H1 (cell line): ENCODE data around the gene CARD11. TPM values are rescaled to one million over a fixed set of nuclear protein-coding genes. Genes with fewer than 3 reads are reported as not detected.

Source experiments
- CTCF ChIA-PET: fragments of 300-600 bp; sonication (Branson Sonifier 250); formaldehyde crosslinking; loops from one replicate; lab custom pipeline; 2021; ENCODE audit not compliant: partially characterized antibody; lab: Charles Lee
- POLR2A ChIA-PET: fragments of 300-600 bp; sonication (Branson Sonifier 250); formaldehyde crosslinking; loops from one replicate; lab custom pipeline; 2021; ENCODE audit warnings: inconsistent platforms; ENCODE audit not compliant: partially characterized antibody; lab: Charles Lee
- DNase-seq, 2 experiments: peaks; one replicate each; pipeline versions ENCODE4 v3.0.0 to v3.0.0-alpha.2; 2010 to 2022; ENCODE audit warnings: low spot score in 2 of 2, low read depth in 1 of 2, mixed read lengths in 1 of 2
- FAIRE-seq: peaks from 2 replicates; lab custom pipeline; 2011; peaks lifted over from hg19 to GRCh38; lab: Jason Lieb, UNC
- H2AFZ ChIP-seq: 2 replicates; pipeline ENCODE4 v1.8.1; 2012; ENCODE audit warnings: low read length, inconsistent platforms
- H2AK5ac ChIP-seq: 2 replicates; pipeline ENCODE4 v1.6.1; 2013; ENCODE audit warnings: low read depth, low read length
- H2BK120ac ChIP-seq: replicated peaks from 2 replicates; pipeline ENCODE3; 2013; ENCODE audit warnings: low read depth, low read length, inconsistent platforms
- H2BK12ac ChIP-seq: 2 replicates; pipeline ENCODE4 v1.6.1; 2013; ENCODE audit warnings: low read depth, low read length
- H2BK15ac ChIP-seq: 2 replicates; pipeline ENCODE4 v1.6.1; 2013; ENCODE audit warnings: low read length
- H2BK20ac ChIP-seq: 2 replicates; pipeline ENCODE4 v1.6.1; 2013; ENCODE audit warnings: low read length
- H2BK5ac ChIP-seq: 2 replicates; pipeline ENCODE4 v1.6.1; 2013; ENCODE audit warnings: low read depth, low read length
- H3K14ac ChIP-seq: 2 replicates; pipeline ENCODE4 v1.6.1; 2013; ENCODE audit warnings: inconsistent platforms; ENCODE audit not compliant: insufficient read length
- H3K18ac ChIP-seq: 2 replicates; pipeline ENCODE4 v1.6.1; 2013; ENCODE audit warnings: low read length; ENCODE audit errors: extremely low read depth
- H3K23ac ChIP-seq: 2 replicates; pipeline ENCODE4 v1.6.1; 2013; ENCODE audit warnings: inconsistent platforms; ENCODE audit not compliant: insufficient read length
- H3K23me2 ChIP-seq: 2 replicates; pipeline ENCODE4 v1.6.1; 2013; ENCODE audit warnings: low read depth, low read length
- H3K27ac ChIP-seq: 2 replicates; pipeline ENCODE4 v1.6.1; 2011; ENCODE audit warnings: low read depth, low read length, inconsistent platforms
- H3K27me3 ChIP-seq, 4 experiments: replicated peaks in 1 of 4; 1 replicate in 1 of 4; 2 replicates in 3 of 4; pipeline versions ENCODE4 v1.6.1 to v1.8.1; 2011 to 2013; ENCODE audit warnings: low read length in 3 of 4, mild to moderate bottlenecking in 3 of 4, inconsistent platforms in 2 of 4, mixed read lengths in 2 of 4, moderate library complexity in 1 of 4; ENCODE audit not compliant: control insufficient read depth in 3 of 4, insufficient read depth in 3 of 4; ENCODE audit errors: extremely low read depth in 1 of 4
- H3K36me3 ChIP-seq, 4 experiments: 2 replicates each; pipeline versions ENCODE4 v1.6.1 to v1.8.1; 2011 to 2013; ENCODE audit warnings: mild to moderate bottlenecking in 4 of 4, low read length in 3 of 4, moderate library complexity in 2 of 4, control low read depth in 1 of 4, inconsistent platforms in 1 of 4; ENCODE audit not compliant: insufficient read depth in 4 of 4, control insufficient read depth in 2 of 4
- H3K4ac ChIP-seq: replicated peaks from 2 replicates; pipeline ENCODE3; 2013; ENCODE audit warnings: low read length, low read depth, mixed read lengths, inconsistent platforms; ENCODE audit not compliant: insufficient read length
- H3K4me1 ChIP-seq, 4 experiments: replicated peaks in 1 of 4; 1 replicate in 1 of 4; 2 replicates in 3 of 4; pipeline versions ENCODE4 v1.6.1 to v1.8.1; 2011 to 2013; ENCODE audit warnings: low read length in 3 of 4, inconsistent platforms in 2 of 4, mixed read lengths in 1 of 4; ENCODE audit not compliant: insufficient read depth in 4 of 4, control insufficient read depth in 3 of 4
- H3K4me2 ChIP-seq, 2 experiments: 2 replicates each; pipeline versions ENCODE4 v1.6.1 to v1.8.1; 2011 to 2013; ENCODE audit warnings: low read depth in 2 of 2, low read length in 2 of 2, control low read depth in 1 of 2, inconsistent platforms in 1 of 2, mild to moderate bottlenecking in 1 of 2; ENCODE audit not compliant: insufficient read depth in 1 of 2
- H3K4me3 ChIP-seq, 4 experiments: fragments of 200-600, 300-600 bp in 1 of 4; sonication (generic), shearing (Covaris generic), sonication (Bioruptor Twin) in 1 of 4; 2 replicates each; pipeline versions ENCODE4 v1.5.1 to v1.8.1; 2011 to 2016; ENCODE audit warnings: low read length in 4 of 4, low read depth in 3 of 4, control low read depth in 2 of 4, inconsistent platforms in 2 of 4, mild to moderate bottlenecking in 2 of 4, mixed read lengths in 1 of 4, moderate library complexity in 1 of 4; ENCODE audit not compliant: insufficient read depth in 2 of 4; ENCODE audit errors: extremely low read depth in 1 of 4
- H3K56ac ChIP-seq: replicated peaks from 2 replicates; pipeline ENCODE3; 2013; ENCODE audit warnings: low read depth, mild to moderate bottlenecking, mixed read lengths, low read length, inconsistent platforms; ENCODE audit not compliant: insufficient read length
- H3K79me1 ChIP-seq: 2 replicates; pipeline ENCODE4 v1.6.1; 2013; ENCODE audit warnings: low read depth, low read length, control low read depth
- H3K79me2 ChIP-seq, 2 experiments: 2 replicates each; pipeline versions ENCODE4 v1.6.1 to v1.8.1; 2012 to 2013; ENCODE audit warnings: low read length in 2 of 2, mild to moderate bottlenecking in 2 of 2, inconsistent platforms in 1 of 2; ENCODE audit not compliant: insufficient read depth in 2 of 2, control insufficient read depth in 1 of 2
- H3K9ac ChIP-seq, 4 experiments: replicated peaks in 1 of 4; 1 replicate in 1 of 4; 2 replicates in 3 of 4; pipeline versions ENCODE4 v1.6.1 to v1.8.1; 2011 to 2013; ENCODE audit warnings: low read depth in 3 of 4, low read length in 3 of 4, control low read depth in 2 of 4, mild to moderate bottlenecking in 2 of 4, moderate library complexity in 2 of 4, inconsistent platforms in 1 of 4; ENCODE audit errors: extremely low read depth in 1 of 4
- H3K9me3 ChIP-seq, 2 experiments: 2 replicates each; pipeline versions ENCODE4 v1.6.1 to v1.8.1; 2012 to 2013; ENCODE audit warnings: mild to moderate bottlenecking in 2 of 2, moderate library complexity in 2 of 2, control low read depth in 1 of 2, inconsistent platforms in 1 of 2, low read depth in 1 of 2, low read length in 1 of 2, mixed read lengths in 1 of 2; ENCODE audit not compliant: insufficient read depth in 2 of 2
- H4K20me1 ChIP-seq, 2 experiments: replicated peaks in 1 of 2; 2 replicates each; pipeline versions ENCODE3 to v1.8.1; 2011 to 2013; ENCODE audit warnings: inconsistent platforms in 2 of 2, low read length in 2 of 2, mild to moderate bottlenecking in 1 of 2; ENCODE audit not compliant: insufficient read depth in 2 of 2, control insufficient read depth in 1 of 2
- H4K5ac ChIP-seq: 2 replicates; pipeline ENCODE4 v1.6.1; 2013; ENCODE audit warnings: low read length, low read depth, mixed read lengths, inconsistent platforms; ENCODE audit not compliant: insufficient read length
- H4K8ac ChIP-seq: 2 replicates; pipeline ENCODE4 v1.8.0; 2013; ENCODE audit warnings: mild to moderate bottlenecking, moderate library complexity, low read length, inconsistent platforms; ENCODE audit not compliant: insufficient read depth; ENCODE audit errors: extremely low read depth
- H4K91ac ChIP-seq: replicated peaks from 2 replicates; pipeline ENCODE3; 2013; ENCODE audit warnings: low read length, mixed read lengths, inconsistent platforms; ENCODE audit not compliant: insufficient read length
- BACH1 ChIP-seq: IDR thresholded peaks from 2 replicates; pipeline ENCODE4 v1.6.1; 2012; ENCODE audit warnings: low read length, improper control_type of control experiment
- CEBPB ChIP-seq: IDR thresholded peaks from 2 replicates; pipeline ENCODE4 v1.6.1; 2012; ENCODE audit warnings: low read depth, low read length
- CHD1 ChIP-seq: IDR thresholded peaks from 2 replicates; pipeline ENCODE4 v1.6.1; 2012; ENCODE audit warnings: low read depth, low read length, improper control_type of control experiment
- CHD2 ChIP-seq: IDR thresholded peaks from 2 replicates; pipeline ENCODE4 v1.6.1; 2012; ENCODE audit warnings: low read length, improper control_type of control experiment
- KDM5A ChIP-seq: fragments of 200-600 bp; IDR thresholded peaks from 2 replicates; pipeline ENCODE4 v1.7.1; 2012; ENCODE audit warnings: mild to moderate bottlenecking, low read length, inconsistent platforms, mixed read lengths
- POLR2A ChIP-seq, 2 experiments: IDR thresholded peaks; 1 replicate in 1 of 2; 2 replicates in 1 of 2; pipeline ENCODE4 v1.6.1; 2011; ENCODE audit warnings: low read depth in 2 of 2, low read length in 2 of 2, mild to moderate bottlenecking in 2 of 2; ENCODE audit errors: control extremely low read depth in 1 of 2
- RFX5 ChIP-seq: IDR thresholded peaks from 2 replicates; pipeline ENCODE4 v1.6.1; 2011; ENCODE audit warnings: low read depth, low read length, improper control_type of control experiment, borderline replicate concordance
- SP4 ChIP-seq: IDR thresholded peaks from 2 replicates; pipeline ENCODE4 v1.6.1; 2012; ENCODE audit warnings: low read length, inconsistent platforms
- TAF7 ChIP-seq: optimal IDR thresholded peaks from 2 replicates; pipeline ENCODE3; 2011; ENCODE audit warnings: low read depth, mild to moderate bottlenecking, inconsistent platforms, low read length, moderate library complexity, borderline replicate concordance
- USF2 ChIP-seq: IDR thresholded peaks from 2 replicates; pipeline ENCODE4 v1.6.1; 2011; ENCODE audit warnings: low read length, improper control_type of control experiment
- WGBS, 2 experiments: shearing (Covaris generic) in 1 of 2; methylation state at CpG; one replicate each; pipeline versions ENCODE4 v1.1.6 to v1.1.7; 2013 to 2015; ENCODE audit warnings: low lambda C conversion rate in 2 of 2, mixed read lengths in 2 of 2, inconsistent platforms in 1 of 2, low coverage in 1 of 2, missing lambda C conversion rate in 1 of 2; ENCODE audit not compliant: insufficient replicate concordance in 2 of 2, insufficient coverage in 1 of 2, insufficient read length in 1 of 2; ENCODE audit errors: extremely low coverage in 1 of 2, missing lambda C conversion rate in 1 of 2; 5-methylcytosine and 5-hydroxymethylcytosine counted together
- polyA plus RNA-seq, 7 experiments: library from polyadenylated mRNA; depleted of rRNA in 3 of 7; stranded (reverse) in 5 of 7; unstranded in 2 of 7; fragments of >200 nt in 5 of 7; fragments of 200-250 nt in 2 of 7; gene quantifications; 1 replicate in 5 of 7; 2 replicates in 1 of 7; 4 replicates in 1 of 7; pipeline versions ENCODE4 v1.2.1 to v1.2.3, GENCODE V29; 2011 to 2013; ENCODE audit warnings: missing spikeins in 2 of 7, mixed read lengths in 2 of 7
- total RNA-seq: library from RNA; stranded (reverse); fragmentation: NEBNext Ultra II Directional; extraction: Animal tissue kit (Norgen Biotek cat#: 25700); gene quantifications from 2 replicates; pipeline ENCODE4 v1.2.1, GENCODE V29; 2021
- TF ChIP-seq, protein P1 (sequence below): IDR thresholded peaks from 2 replicates; pipeline ENCODE4 v1.6.1; 2012; ENCODE audit warnings: inconsistent platforms

Gene CARD11
- total and polyA plus RNA-seq, 2 of the 8 experiments (the other 6 are each of a cell fraction or from before 2014, with no cell fraction given) = 12.6 to 29.8 TPM

GRCh38 chr7:2937701-2938513 is 105.8 kb downstream of the CARD11 start:
- Histone ChIP-seq H4K20me1 (no peaks in the 10 kb centered on the region), H3K36me3 (peaks cover 0 to 2% (median 0%) of the 10 kb centered on the region in 4 experiments; a peak in 2 of 8 replicates), H3K23me2 (peaks cover 2% of the 10 kb centered on the region; the same call in 1 of the 2 replicates), H4K8ac (no peak overlapping the region), H3K9me3 (no peaks in the 10 kb centered on the region), H2BK5ac (0 out of 2 replicates have a peak overlapping the region, but pooled peaks have one; percentile 49), H3K27ac (no peak overlapping the region), H3K14ac (no peak overlapping the region), H3K18ac (no peak overlapping the region), H3K56ac (no peak overlapping the region), H4K91ac (no peak overlapping the region), H3K79me2 (no peaks in the 10 kb centered on the region), H2BK12ac (no peak overlapping the region), H3K27me3 (peaks cover 0 to 2% (median 0%) of the 10 kb centered on the region in 4 experiments; a peak in 1 of 7 replicates), H3K79me1 (no peaks in the 10 kb centered on the region), H2BK20ac (no peak overlapping the region), H3K4me3 (no peak overlapping the region), H2AFZ (no peak overlapping the region), H2AK5ac (no peak overlapping the region), H3K4me1 (peaks cover 0 to 4% (median 0%) of the 10 kb centered on the region in 4 experiments; a peak in 3 of 7 replicates), H2BK15ac (no peak overlapping the region), H3K9ac (no peak overlapping the region), H4K5ac (no peak overlapping the region), H3K4ac (no peak overlapping the region), H3K23ac (no peak overlapping the region), H2BK120ac (no peak overlapping the region), H3K4me2 (no peak overlapping the region)
- 91% methylated on average over 19 of the region's 19 CpGs; no CpG with 5 or more reads in 1 of the 2 experiments for WGBS, 2 experiments
- no peak for FAIRE-seq
- ChIA-PET CTCF (interaction anchor here (0.7 to 1.9 kb wide), 6 partner anchors 9 to 266 kb away, joined by 3 to 8 read pairs (median 4); no protein-coding TSS in a partner anchor), POLR2A (interaction anchor here (0.6 to 0.9 kb wide), 4 partner anchors 16 to 353 kb away, joined by 3 to 4 read pairs (median 4); no protein-coding TSS in a partner anchor)
- DNase-seq = no peak
- TF ChIP-seq CHD2 (no peak), CHD1 (no peak), TAF7 (no peak), CEBPB (no peak), RFX5 (no peak), BACH1 (no peak), POLR2A (IDR thresholded peaks at IDR 0.05; ENCODE audit: control extremely low read depth in 1 of 2, low read depth in 2 of 2, low read length in 2 of 2) (no peak), KDM5A (no peak), USF2 (no peak), SP4 (no peak)
- TF ChIP-seq, protein P1, sequence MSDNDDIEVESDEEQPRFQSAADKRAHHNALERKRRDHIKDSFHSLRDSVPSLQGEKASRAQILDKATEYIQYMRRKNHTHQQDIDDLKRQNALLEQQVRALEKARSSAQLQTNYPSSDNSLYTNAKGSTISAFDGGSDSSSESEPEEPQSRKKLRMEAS = no peak
